Activated naive CD4-positive, alpha-beta T cell treated with anti-CD3 and anti-CD28 coated beads, Interleukin-2, amount 50 U/mL, for 24 hours (primary cell): ENCODE data around the gene SAA2.
"Not testable (repeated sequence)": the region's sequence is repeated elsewhere in the genome, so short reads cannot be mapped to it uniquely, and the experiment has no call there.

ENCODE experiments used
- H3K27ac Mint-ChIP-seq: one replicate; pipeline ENCODE4 v1.8.0; 2021; ENCODE audit warnings: mild to moderate bottlenecking, mixed read lengths
- H3K27me3 Mint-ChIP-seq: one replicate; pipeline ENCODE4 v1.8.0; 2021; ENCODE audit warnings: mixed read lengths
- H3K36me3 Mint-ChIP-seq: one replicate; pipeline ENCODE4 v1.8.0; 2021; ENCODE audit warnings: mixed read lengths
- H3K4me1 Mint-ChIP-seq: one replicate; pipeline ENCODE4 v1.8.0; 2021; ENCODE audit warnings: mixed read lengths
- H3K4me3 Mint-ChIP-seq: one replicate; pipeline ENCODE4 v1.8.0; 2021; ENCODE audit warnings: mild to moderate bottlenecking, mixed read lengths
- H3K9me3 Mint-ChIP-seq: one replicate; pipeline ENCODE4 v1.8.0; 2021; ENCODE audit warnings: mixed read lengths

Gene SAA2

GRCh38 chr11:18230859-18231258, 17.6 kb downstream of the SAA2 start:
- no peaks in the 10 kb centered on the region for H3K4me1 Mint-ChIP-seq
- no peak overlapping the region for H3K27ac Mint-ChIP-seq
- H3K27me3 Mint-ChIP-seq: peaks cover 6% of the 10 kb centered on the region
- no peaks in the 10 kb centered on the region for H3K36me3 Mint-ChIP-seq
- no peaks in the 10 kb centered on the region for H3K9me3 Mint-ChIP-seq
- H3K4me3 Mint-ChIP-seq: no peak overlapping the region

- peaks cover 8% of the 10 kb centered on the region for H3K27me3 Mint-ChIP-seq
- H3K4me3 Mint-ChIP-seq: no peak overlapping the region
- no peaks in the 10 kb centered on the region for H3K4me1 Mint-ChIP-seq
- H3K27ac Mint-ChIP-seq: no peak overlapping the region
- H3K9me3 Mint-ChIP-seq: no peaks in the 10 kb centered on the region
- H3K36me3 Mint-ChIP-seq: no peaks in the 10 kb centered on the region
Measured at GRCh38 chr11:18229501-18229900, 19.0 kb downstream of the SAA2 start.

- no peaks in the 10 kb centered on the region for H3K36me3 Mint-ChIP-seq
- H3K4me3 Mint-ChIP-seq: no peak overlapping the region
- H3K4me1 Mint-ChIP-seq: no peaks in the 10 kb centered on the region
- H3K27ac Mint-ChIP-seq: no peak overlapping the region
- H3K27me3 Mint-ChIP-seq: peaks cover 4% of the 10 kb centered on the region
- no peaks in the 10 kb centered on the region for H3K9me3 Mint-ChIP-seq
Measured at GRCh38 chr11:18225913-18226312, 22.6 kb downstream of the SAA2 start.

- H3K4me1 Mint-ChIP-seq: no peaks in the 10 kb centered on the region
- H3K9me3 Mint-ChIP-seq: no peaks in the 10 kb centered on the region
- no peak overlapping the region for H3K4me3 Mint-ChIP-seq
- no peaks in the 10 kb centered on the region for H3K36me3 Mint-ChIP-seq
- H3K27ac Mint-ChIP-seq: no peak overlapping the region
- peaks cover 4% of the 10 kb centered on the region for H3K27me3 Mint-ChIP-seq
Measured at GRCh38 chr11:18223591-18224387, 24.7 kb downstream of the SAA2 start.

- H3K36me3 Mint-ChIP-seq: no peaks in the 10 kb centered on the region
- no peaks in the 10 kb centered on the region for H3K4me1 Mint-ChIP-seq
- H3K4me3 Mint-ChIP-seq: no peak overlapping the region
- no peaks in the 10 kb centered on the region for H3K9me3 Mint-ChIP-seq
- no peak overlapping the region for H3K27ac Mint-ChIP-seq
- peaks cover 4% of the 10 kb centered on the region for H3K27me3 Mint-ChIP-seq
Measured at GRCh38 chr11:18222814-18223421, 25.6 kb downstream of the SAA2 start.

GRCh38 chr11:18221274-18221876, 27.1 kb downstream of the SAA2 start:
- peaks cover 4% of the 10 kb centered on the region for H3K27me3 Mint-ChIP-seq

GRCh38 chr11:18209058-18209457, 39.4 kb downstream of the SAA2 start:
- no peak overlapping the region for H3K27ac Mint-ChIP-seq
- no peaks in the 10 kb centered on the region for H3K4me1 Mint-ChIP-seq
- H3K4me3 Mint-ChIP-seq: no peak overlapping the region
- no peaks in the 10 kb centered on the region for H3K9me3 Mint-ChIP-seq
- H3K36me3 Mint-ChIP-seq: no peaks in the 10 kb centered on the region
- H3K27me3 Mint-ChIP-seq: peaks cover 28% of the 10 kb centered on the region

More at GRCh38 chr11:18221274-18221876, 27.1 kb downstream of the SAA2 start:
- H3K4me3 Mint-ChIP-seq: no peak overlapping the region
- H3K36me3 Mint-ChIP-seq: no peaks in the 10 kb centered on the region
- H3K9me3 Mint-ChIP-seq: no peaks in the 10 kb centered on the region
- no peaks in the 10 kb centered on the region for H3K4me1 Mint-ChIP-seq
- H3K27ac Mint-ChIP-seq: no peak overlapping the region

GRCh38 chr11:18204771-18205170, 43.7 kb downstream of the SAA2 start:
- H3K4me1 Mint-ChIP-seq: no peaks in the 10 kb centered on the region
- H3K9me3 Mint-ChIP-seq: no peaks in the 10 kb centered on the region
- no peak overlapping the region for H3K27ac Mint-ChIP-seq
- H3K36me3 Mint-ChIP-seq: no peaks in the 10 kb centered on the region
- peaks cover 29% of the 10 kb centered on the region for H3K27me3 Mint-ChIP-seq
- H3K4me3 Mint-ChIP-seq: no peak overlapping the region

GRCh38 chr11:18204220-18204619, 44.2 kb downstream of the SAA2 start:
- Mint-ChIP-seq H3K4me1 (no peaks in the 10 kb centered on the region), H3K27ac (no peak overlapping the region), H3K36me3 (no peaks in the 10 kb centered on the region), H3K9me3 (no peaks in the 10 kb centered on the region), H3K27me3 (peaks cover 29% of the 10 kb centered on the region), H3K4me3 (no peak overlapping the region)

GRCh38 chr11:18203723-18204122, 44.7 kb downstream of the SAA2 start:
- H3K4me1 Mint-ChIP-seq: no peaks in the 10 kb centered on the region
- H3K27ac Mint-ChIP-seq: no peak overlapping the region
- no peak overlapping the region for H3K4me3 Mint-ChIP-seq
- no peaks in the 10 kb centered on the region for H3K36me3 Mint-ChIP-seq
- peaks cover 29% of the 10 kb centered on the region for H3K27me3 Mint-ChIP-seq
- H3K9me3 Mint-ChIP-seq: no peaks in the 10 kb centered on the region

GRCh38 chr11:18197738-18198137, 50.7 kb downstream of the SAA2 start:
- H3K4me1 Mint-ChIP-seq, H3K36me3 Mint-ChIP-seq, H3K9me3 Mint-ChIP-seq, H3K4me3 Mint-ChIP-seq, H3K27me3 Mint-ChIP-seq, H3K27ac Mint-ChIP-seq: not testable (repeated sequence)

- H3K4me3 Mint-ChIP-seq: no peak overlapping the region
- no peak overlapping the region for H3K27ac Mint-ChIP-seq
- H3K36me3 Mint-ChIP-seq: no peaks in the 10 kb centered on the region
- peaks cover 8% of the 10 kb centered on the region for H3K27me3 Mint-ChIP-seq
- no peaks in the 10 kb centered on the region for H3K4me1 Mint-ChIP-seq
- no peaks in the 10 kb centered on the region for H3K9me3 Mint-ChIP-seq
Measured at GRCh38 chr11:18196532-18196931, 51.9 kb downstream of the SAA2 start.
